ENCODE measurements around the gene SPI1. TPM values are rescaled to one million over a fixed set of nuclear protein-coding genes. Genes with fewer than 3 reads are reported as not detected.

Gene SPI1
- total RNA-seq, 1 donor from 2014 or later = not detected

GRCh38 chr11:47409440-47410369 is 31.4 kb upstream of the SPI1 start:
- Histone ChIP-seq H3K27me3 (ENCODE audit: insufficient read depth, low read length) (no peaks in the 10 kb centered on the region), H3K9ac (ENCODE audit: low read length) (peak overlapping the region; percentile 100), H3K4me1 (ENCODE audit: insufficient read depth, low read length) (peaks cover 44% of the 10 kb centered on the region), H3K27ac (ENCODE audit: low read depth, low read length) (peak overlapping the region; percentile 96), H2AFZ (ENCODE audit: low read depth, low read length) (no peak overlapping the region), H3K4me3 (ENCODE audit: insufficient read depth, low read depth, low read length) (peak overlapping the region; percentile 93), H3K9me3 (ENCODE audit: insufficient read depth, low read depth, low read length) (no peaks in the 10 kb centered on the region), H4K20me1 (ENCODE audit: insufficient read depth, low read length) (peaks cover 36% of the 10 kb centered on the region), H3K4me2 (ENCODE audit: low read length) (peak overlapping the region; percentile 100), H3K79me2 (ENCODE audit: insufficient read depth, low read length) (peaks cover 53% of the 10 kb centered on the region), H3K36me3 (ENCODE audit: insufficient read depth, low read length) (peaks cover 9% of the 10 kb centered on the region)
- Mint-ChIP-seq H3K36me3 (ENCODE audit: low read depth, unreplicated experiment) (peaks cover 5% of the 10 kb centered on the region), H3K27me3 (ENCODE audit: low read depth, unreplicated experiment) (no peaks in the 10 kb centered on the region), H3K9me3 (ENCODE audit: unreplicated experiment) (no peaks in the 10 kb centered on the region), H3K4me3 (ENCODE audit: unreplicated experiment) (peak overlapping the region; percentile 92), H3K27ac (ENCODE audit: unreplicated experiment) (peak overlapping the region; percentile 83), H3K4me1 (ENCODE audit: low read depth, unreplicated experiment) (peaks cover 22% of the 10 kb centered on the region)
- DNase-seq (ENCODE audit: low read depth) (no peak), FAIRE-seq (no peak)
- TF ChIP-seq CTCF (IDR thresholded peaks at IDR 0.05; ENCODE audit: insufficient read depth, low read depth, low read length) = no peak
- no peak for TF ChIP-seq EZH2 (IDR thresholded peaks at IDR 0.05; ENCODE audit: insufficient read depth, low read length)

GRCh38 chr11:47408598-47409439 is 30.5 kb upstream of the SPI1 start:
- Mint-ChIP-seq H3K27me3 (ENCODE audit: low read depth, unreplicated experiment) (no peaks in the 10 kb centered on the region), H3K4me1 (ENCODE audit: low read depth, unreplicated experiment) (peaks cover 17% of the 10 kb centered on the region), H3K36me3 (ENCODE audit: low read depth, unreplicated experiment) (peaks cover 2% of the 10 kb centered on the region), H3K9me3 (ENCODE audit: unreplicated experiment) (no peaks in the 10 kb centered on the region), H3K4me3 (ENCODE audit: unreplicated experiment) (peak overlapping the region; percentile 92), H3K27ac (ENCODE audit: unreplicated experiment) (peak overlapping the region; percentile 83)
- Histone ChIP-seq H3K9me3 (ENCODE audit: insufficient read depth, low read depth, low read length) (no peaks in the 10 kb centered on the region), H3K4me2 (ENCODE audit: low read length) (peak overlapping the region; percentile 100), H3K36me3 (ENCODE audit: insufficient read depth, low read length) (peaks cover 9% of the 10 kb centered on the region), H3K27me3 (ENCODE audit: insufficient read depth, low read length) (no peaks in the 10 kb centered on the region), H3K27ac (ENCODE audit: low read depth, low read length) (peak overlapping the region; percentile 96), H4K20me1 (ENCODE audit: insufficient read depth, low read length) (peaks cover 34% of the 10 kb centered on the region), H3K4me1 (ENCODE audit: insufficient read depth, low read length) (peaks cover 36% of the 10 kb centered on the region), H2AFZ (ENCODE audit: low read depth, low read length) (peak overlapping the region; percentile 63), H3K9ac (ENCODE audit: low read length) (peak overlapping the region; percentile 100), H3K4me3 (ENCODE audit: insufficient read depth, low read depth, low read length) (peak overlapping the region; percentile 93), H3K79me2 (ENCODE audit: insufficient read depth, low read length) (peaks cover 48% of the 10 kb centered on the region)
- DNase-seq (ENCODE audit: low read depth) = peak; percentile 78
- no peak for FAIRE-seq
- TF ChIP-seq EZH2 (IDR thresholded peaks at IDR 0.05; ENCODE audit: insufficient read depth, low read length) = no peak
- no peak for TF ChIP-seq CTCF (IDR thresholded peaks at IDR 0.05; ENCODE audit: insufficient read depth, low read depth, low read length)

All from astrocyte (in vitro differentiated cells and primary cell).